GM06990 (cell line): ENCODE results near the gene VPS18.

ENCODE experiments used
- DNase-seq: peaks from one replicate; pipeline ENCODE4 v3.0.0-alpha.2; 2011; ENCODE audit not compliant: insufficient read length; ENCODE audit errors: extremely low read depth
- H3K27me3 ChIP-seq: replicated peaks from 2 replicates; pipeline ENCODE4 v1.6.0; 2011; ENCODE audit warnings: low read length; ENCODE audit not compliant: control insufficient read depth, insufficient read depth
- H3K36me3 ChIP-seq: 2 replicates; pipeline ENCODE4 v1.5.1; 2011; ENCODE audit warnings: low read length; ENCODE audit not compliant: control insufficient read depth, insufficient read depth
- H3K4me3 ChIP-seq: replicated peaks from 2 replicates; pipeline ENCODE4 v1.5.1; 2011; ENCODE audit warnings: low read depth, mild to moderate bottlenecking, control low read depth, low read length
- TF ChIP-seq, protein P1 (sequence below): IDR thresholded peaks from 2 replicates; pipeline ENCODE4 v1.5.1; 2011; ENCODE audit warnings: low read length, control low read depth, mild to moderate bottlenecking, inconsistent platforms; ENCODE audit not compliant: insufficient read depth, poor library complexity, severe bottlenecking

The VPS18 gene

DNA sequence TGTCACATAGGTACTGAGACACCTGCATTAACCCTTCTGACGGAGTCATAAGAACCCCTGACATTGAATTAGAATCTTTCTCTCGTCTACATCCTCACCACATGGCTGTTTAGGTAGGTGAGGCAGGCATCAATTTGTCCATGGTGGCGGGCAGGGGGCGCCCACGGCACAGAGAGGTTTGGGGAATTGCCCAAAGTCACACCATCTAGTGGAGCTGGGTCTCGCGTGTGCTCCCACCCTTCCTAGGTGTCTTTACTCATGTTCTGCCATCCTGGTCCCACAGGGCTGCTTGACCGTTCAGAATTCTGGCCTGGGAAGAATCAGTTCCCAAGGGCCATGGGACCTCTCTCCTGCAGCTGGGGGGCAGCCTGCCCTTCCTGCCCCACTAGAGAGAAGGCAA, 20.2 kb downstream of the VPS18 start:
- DNase-seq: no peak
- Histone ChIP-seq H3K27me3 (no peaks in the 10 kb centered on the region), H3K36me3 (no peaks in the 10 kb centered on the region), H3K4me3 (no peak overlapping the region)
- TF ChIP-seq, protein P1, sequence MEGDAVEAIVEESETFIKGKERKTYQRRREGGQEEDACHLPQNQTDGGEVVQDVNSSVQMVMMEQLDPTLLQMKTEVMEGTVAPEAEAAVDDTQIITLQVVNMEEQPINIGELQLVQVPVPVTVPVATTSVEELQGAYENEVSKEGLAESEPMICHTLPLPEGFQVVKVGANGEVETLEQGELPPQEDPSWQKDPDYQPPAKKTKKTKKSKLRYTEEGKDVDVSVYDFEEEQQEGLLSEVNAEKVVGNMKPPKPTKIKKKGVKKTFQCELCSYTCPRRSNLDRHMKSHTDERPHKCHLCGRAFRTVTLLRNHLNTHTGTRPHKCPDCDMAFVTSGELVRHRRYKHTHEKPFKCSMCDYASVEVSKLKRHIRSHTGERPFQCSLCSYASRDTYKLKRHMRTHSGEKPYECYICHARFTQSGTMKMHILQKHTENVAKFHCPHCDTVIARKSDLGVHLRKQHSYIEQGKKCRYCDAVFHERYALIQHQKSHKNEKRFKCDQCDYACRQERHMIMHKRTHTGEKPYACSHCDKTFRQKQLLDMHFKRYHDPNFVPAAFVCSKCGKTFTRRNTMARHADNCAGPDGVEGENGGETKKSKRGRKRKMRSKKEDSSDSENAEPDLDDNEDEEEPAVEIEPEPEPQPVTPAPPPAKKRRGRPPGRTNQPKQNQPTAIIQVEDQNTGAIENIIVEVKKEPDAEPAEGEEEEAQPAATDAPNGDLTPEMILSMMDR: peak; percentile 58

DNA sequence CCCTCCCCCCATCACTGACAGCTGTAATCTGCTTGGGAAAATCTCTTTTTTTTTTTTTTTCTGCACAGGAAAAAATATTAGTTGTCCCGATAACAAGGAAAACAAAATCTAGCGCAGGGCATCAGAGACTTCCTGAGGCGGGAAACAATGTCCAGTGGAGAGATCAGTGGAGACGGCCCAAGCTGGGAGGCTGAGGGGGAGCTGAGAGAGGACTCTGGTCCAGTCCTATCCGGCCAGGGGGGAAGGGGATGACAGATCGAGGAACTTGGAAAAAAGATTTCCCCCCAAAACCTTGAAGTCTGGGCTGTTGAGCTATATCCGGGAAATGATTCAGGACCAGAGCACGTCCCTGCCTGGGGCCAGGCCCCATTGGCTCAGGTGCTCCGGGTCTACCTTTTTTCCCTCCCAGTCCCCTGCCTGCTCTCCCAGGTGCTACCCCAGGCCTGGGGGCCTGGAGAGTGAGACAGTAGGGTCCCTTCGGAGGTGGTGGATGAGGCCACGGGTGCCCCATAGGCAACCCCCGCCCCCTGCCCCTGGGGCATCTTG, 20.9 kb downstream of the VPS18 start:
- H3K4me3 ChIP-seq: no peak overlapping the region
- DNase-seq: no peak
- no peaks in the 10 kb centered on the region for H3K36me3 ChIP-seq
- TF ChIP-seq, protein P1: no peak
- no peaks in the 10 kb centered on the region for H3K27me3 ChIP-seq

DNA sequence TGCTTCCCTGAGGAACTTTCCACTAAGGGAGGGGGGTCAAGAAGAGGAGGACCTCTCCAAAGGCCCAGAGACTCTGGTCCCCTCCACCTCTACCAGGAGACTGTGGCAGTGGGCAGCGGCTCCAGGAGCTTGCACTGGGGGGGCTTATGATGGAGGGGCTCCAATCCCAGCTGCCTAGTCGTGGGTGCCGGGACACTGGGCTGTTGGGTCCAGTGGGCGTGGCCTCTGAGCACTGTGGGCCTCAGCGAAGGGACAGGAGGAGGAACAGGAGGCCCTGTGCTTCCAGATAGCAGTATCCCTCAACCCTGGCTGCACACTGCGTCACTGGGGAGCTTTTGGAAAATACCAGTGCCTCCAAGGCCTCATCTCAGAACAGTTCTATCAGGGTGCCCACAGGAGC, 21.4 kb downstream of the VPS18 start:
- TF ChIP-seq, protein P1: no peak
- DNase-seq: no peak
- no peaks in the 10 kb centered on the region for H3K36me3 ChIP-seq
- H3K4me3 ChIP-seq: no peak overlapping the region
- H3K27me3 ChIP-seq: no peaks in the 10 kb centered on the region

DNA sequence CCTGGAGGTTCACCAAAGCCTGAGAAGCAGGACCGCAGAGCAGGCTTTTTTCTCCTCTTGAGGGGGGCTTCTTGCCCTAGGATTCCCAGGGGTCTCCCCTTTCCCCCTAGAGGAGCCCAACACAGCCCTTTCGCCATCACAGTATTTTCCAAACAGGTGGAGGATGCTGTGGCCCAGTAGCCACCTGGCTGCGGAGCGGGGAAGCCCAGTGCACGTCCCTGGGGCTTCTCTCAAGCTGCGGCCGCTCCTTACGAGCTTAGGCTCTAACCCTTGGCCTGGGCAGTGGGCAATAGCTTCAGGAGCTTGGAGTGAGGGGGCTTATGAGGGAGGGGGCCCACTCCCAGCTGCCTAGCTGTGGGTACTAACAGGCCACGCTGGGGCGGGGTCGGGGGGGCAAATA, 23.3 kb downstream of the VPS18 start:
- Histone ChIP-seq H3K36me3 (no peaks in the 10 kb centered on the region), H3K27me3 (no peaks in the 10 kb centered on the region), H3K4me3 (no peak overlapping the region)
- no peak for DNase-seq
- TF ChIP-seq, protein P1: no peak

DNA sequence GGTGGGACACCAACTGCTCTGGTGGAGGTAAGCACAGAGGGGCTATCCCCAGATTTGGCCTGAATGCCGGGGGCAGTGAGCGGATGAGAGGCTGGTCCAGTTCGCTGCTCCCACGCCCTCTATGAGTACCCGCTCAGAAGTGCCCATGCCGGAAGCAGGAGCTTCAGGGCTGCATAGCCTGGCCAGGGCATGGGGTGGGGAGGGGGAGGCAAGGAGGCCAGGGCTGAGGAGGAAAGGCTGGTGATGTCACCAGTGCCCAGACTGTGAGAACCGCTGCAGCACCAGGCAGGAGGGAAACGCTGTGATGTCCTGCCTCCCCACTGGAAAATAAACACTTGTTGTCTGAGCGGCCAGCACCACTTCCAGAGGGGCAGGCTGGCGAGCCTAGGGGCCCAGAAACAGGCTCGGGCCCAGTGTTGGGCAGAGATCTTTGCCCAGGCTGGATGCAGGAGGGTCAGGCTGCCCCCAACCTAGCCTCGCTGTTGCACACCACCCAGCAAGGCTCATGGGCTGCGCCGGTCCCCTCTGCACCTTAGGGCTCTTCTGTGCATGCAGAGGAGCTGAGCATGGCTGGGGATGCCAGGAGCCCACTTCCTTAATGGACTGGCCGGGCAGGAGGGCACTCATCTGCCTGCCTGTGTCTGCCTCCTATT, 24.0 kb downstream of the VPS18 start:
- no peak overlapping the region for H3K4me3 ChIP-seq
- H3K36me3 ChIP-seq: no peaks in the 10 kb centered on the region
- no peak for DNase-seq
- TF ChIP-seq, protein P1: no peak
- H3K27me3 ChIP-seq: no peaks in the 10 kb centered on the region; the same call in 1 of the 2 replicates

DNA sequence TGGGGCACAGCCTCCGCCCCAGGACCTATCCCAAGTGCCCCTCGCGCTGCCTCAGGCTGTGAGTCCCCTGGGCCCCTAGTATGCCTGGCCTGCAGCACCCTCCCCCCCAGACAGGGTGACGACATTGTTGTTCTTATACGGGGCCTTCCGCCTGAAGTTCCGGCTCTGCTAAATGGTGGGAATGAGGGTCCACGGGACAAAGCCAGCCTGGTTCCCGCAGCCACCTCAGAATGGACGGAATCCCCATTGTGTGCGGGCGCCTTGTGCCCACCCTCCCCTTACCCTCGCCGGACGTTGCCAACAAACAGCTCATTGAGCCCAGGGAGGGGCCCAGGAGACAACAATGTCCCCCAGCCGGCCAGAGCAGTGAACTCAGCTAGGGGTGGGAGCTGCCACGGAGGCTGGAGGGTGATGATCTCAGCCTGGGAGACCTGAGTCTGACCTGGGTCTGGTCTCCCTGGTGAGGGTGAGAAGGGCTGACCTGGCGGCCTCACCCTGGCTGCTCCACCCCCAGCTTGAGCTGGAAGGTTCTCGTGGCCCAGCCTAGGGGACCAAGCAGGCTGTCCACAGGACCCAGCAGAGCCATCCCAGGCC, 24.6 kb downstream of the VPS18 start:
- Histone ChIP-seq H3K27me3 (no peaks in the 10 kb centered on the region; the same call in 1 of the 2 replicates), H3K36me3 (no peaks in the 10 kb centered on the region), H3K4me3 (no peak overlapping the region)
- TF ChIP-seq, protein P1: no peak
- DNase-seq: no peak
